ENCODE data around the gene RBM6.
A peak's percentile ranks its signal among the peaks of the same experiment; 100 is the strongest.
"Not testable (repeated sequence)": the region's sequence is repeated elsewhere in the genome, so short reads cannot be mapped to it uniquely, and the experiment has no call there.

RBM6 gene, protein sequence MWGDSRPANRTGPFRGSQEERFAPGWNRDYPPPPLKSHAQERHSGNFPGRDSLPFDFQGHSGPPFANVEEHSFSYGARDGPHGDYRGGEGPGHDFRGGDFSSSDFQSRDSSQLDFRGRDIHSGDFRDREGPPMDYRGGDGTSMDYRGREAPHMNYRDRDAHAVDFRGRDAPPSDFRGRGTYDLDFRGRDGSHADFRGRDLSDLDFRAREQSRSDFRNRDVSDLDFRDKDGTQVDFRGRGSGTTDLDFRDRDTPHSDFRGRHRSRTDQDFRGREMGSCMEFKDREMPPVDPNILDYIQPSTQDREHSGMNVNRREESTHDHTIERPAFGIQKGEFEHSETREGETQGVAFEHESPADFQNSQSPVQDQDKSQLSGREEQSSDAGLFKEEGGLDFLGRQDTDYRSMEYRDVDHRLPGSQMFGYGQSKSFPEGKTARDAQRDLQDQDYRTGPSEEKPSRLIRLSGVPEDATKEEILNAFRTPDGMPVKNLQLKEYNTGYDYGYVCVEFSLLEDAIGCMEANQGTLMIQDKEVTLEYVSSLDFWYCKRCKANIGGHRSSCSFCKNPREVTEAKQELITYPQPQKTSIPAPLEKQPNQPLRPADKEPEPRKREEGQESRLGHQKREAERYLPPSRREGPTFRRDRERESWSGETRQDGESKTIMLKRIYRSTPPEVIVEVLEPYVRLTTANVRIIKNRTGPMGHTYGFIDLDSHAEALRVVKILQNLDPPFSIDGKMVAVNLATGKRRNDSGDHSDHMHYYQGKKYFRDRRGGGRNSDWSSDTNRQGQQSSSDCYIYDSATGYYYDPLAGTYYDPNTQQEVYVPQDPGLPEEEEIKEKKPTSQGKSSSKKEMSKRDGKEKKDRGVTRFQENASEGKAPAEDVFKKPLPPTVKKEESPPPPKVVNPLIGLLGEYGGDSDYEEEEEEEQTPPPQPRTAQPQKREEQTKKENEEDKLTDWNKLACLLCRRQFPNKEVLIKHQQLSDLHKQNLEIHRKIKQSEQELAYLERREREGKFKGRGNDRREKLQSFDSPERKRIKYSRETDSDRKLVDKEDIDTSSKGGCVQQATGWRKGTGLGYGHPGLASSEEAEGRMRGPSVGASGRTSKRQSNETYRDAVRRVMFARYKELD

GRCh38 chr3:49939858-49940666, at the start of gene RBM6:
TSS of gene RBM6 (plus strand) at chr3:49940150. CDS start at chr3:49962642, 22,492 bp downstream.
- DNase-seq (ENCODE audit: insufficient read length, low spot score) (peak; percentile 91), FAIRE-seq (peak; percentile 94)

DNA sequence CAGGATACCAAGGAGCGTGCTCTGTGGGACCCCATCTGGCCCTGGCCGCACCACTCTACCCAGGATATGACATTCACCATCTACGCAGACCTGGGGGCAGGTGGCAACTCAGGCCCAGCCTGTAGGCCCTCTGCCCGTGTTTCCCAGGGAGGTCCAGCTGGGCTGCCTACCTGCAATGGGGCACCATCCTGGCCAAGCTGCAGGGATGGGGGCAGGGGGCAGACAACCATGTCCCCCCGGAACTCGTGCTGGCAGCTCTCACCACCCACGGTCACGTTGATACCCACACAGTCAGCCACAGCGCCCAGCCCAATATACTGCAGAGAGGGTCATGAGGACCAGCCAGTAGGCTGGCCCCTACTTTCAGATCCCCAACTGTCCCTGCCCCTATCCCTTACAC, 44.2 kb upstream of the RBM6 start:
- no peak for FAIRE-seq
- DNase-seq (ENCODE audit: insufficient read length, low spot score): no peak

DNA sequence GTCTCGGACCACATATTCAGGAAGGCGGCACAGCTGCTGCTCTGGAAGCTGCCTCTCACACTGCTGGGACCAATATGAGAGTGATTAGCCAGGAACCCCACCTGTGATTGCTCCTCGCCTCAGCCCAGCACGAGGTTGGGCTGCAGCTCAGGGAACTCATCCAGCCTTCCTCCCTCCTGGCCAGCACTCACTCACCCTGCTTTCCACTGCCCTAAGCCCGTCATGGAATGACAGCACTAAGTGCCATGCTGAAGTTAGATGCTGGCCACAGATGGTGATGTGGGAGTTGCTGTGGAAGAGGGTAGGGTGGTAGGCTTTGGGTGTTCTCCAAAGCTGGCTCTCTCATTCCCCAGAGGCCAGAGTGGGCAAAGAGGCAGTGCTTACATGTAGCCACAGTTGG, 43.6 kb upstream of the RBM6 start:
- DNase-seq (ENCODE audit: insufficient read length, low spot score) (no peak), FAIRE-seq (no peak)

- FAIRE-seq (no peak), DNase-seq (ENCODE audit: insufficient read length, low spot score) (no peak)
These were observed 41.0 kb upstream of the RBM6 start for GRCh38 chr3:49898991-49899390.

DNA sequence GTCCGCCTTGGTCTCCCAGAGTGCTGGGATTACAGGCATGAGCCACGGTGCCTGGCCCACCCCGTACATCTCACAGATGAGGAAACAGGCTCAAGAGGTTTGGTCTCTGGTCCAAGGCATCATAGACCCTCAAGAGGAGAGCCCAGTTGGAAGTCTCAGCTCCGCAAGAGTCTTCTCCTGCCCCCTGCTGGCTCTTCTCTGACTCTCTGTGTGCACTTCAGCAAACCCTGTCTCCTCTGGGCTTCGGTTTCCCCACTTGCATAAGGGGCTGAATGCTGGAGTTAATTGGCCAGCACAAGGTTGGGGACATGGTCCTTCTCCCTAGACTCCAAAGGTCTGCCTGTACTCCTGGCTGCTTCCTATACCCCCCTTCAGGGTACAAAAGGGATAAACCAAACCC, 40.1 kb upstream of the RBM6 start:
- no peak for FAIRE-seq

DNA sequence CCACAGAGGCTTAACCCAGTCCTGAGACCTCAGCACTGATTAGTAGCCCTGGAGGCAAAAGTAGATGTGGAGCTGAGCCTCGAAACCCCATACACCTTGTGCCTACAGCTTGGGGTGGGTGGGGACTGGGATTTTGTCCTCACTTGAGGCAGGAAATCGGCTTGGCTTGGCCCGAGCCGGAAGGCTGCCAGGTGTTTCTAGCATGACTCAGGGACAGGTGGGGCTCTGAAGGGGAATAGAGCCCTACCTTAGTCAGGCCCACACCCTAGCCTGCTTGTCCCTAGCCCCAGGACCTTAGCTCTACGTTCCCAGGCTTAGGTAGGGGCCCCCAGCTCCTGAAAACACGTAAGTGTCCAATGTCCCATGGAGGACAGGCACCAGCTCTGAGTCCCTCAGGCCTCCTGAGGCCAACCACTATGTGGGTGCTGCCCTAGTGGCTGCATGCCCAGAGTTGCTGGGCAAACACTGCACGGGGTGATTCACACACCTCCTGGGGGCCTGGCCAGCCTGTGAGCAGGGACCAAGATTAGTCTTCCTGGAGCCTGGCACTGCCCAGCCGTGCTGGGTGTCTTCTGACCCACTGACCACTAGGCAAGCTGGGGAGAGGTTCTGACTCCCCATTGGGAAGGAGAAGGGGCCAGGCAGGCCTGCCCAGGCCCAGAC, 39.3 kb upstream of the RBM6 start:
- DNase-seq (ENCODE audit: insufficient read length, low spot score) (no peak), FAIRE-seq (no peak)

More for the DNA sequence above, 40.1 kb upstream of the RBM6 start:
- DNase-seq (ENCODE audit: insufficient read length, low spot score): no peak

- no peak for DNase-seq (ENCODE audit: insufficient read length, low spot score)
- no peak for FAIRE-seq
These were observed 38.3 kb upstream of the RBM6 start for GRCh38 chr3:49901366-49902339.

- FAIRE-seq: no peak
- no peak for DNase-seq (ENCODE audit: insufficient read length, low spot score)
These were observed 37.2 kb upstream of the RBM6 start for GRCh38 chr3:49902511-49903345.

- FAIRE-seq (peak; percentile 94), DNase-seq (ENCODE audit: insufficient read length, low spot score) (peak; percentile 96)
These were observed 36.2 kb upstream of the RBM6 start, which contains the start of gene MST1R for GRCh38 chr3:49903451-49904424. TSS of gene MST1R (minus strand) at chr3:49903873. CDS start at chr3:49903609, 264 bp downstream.

DNA sequence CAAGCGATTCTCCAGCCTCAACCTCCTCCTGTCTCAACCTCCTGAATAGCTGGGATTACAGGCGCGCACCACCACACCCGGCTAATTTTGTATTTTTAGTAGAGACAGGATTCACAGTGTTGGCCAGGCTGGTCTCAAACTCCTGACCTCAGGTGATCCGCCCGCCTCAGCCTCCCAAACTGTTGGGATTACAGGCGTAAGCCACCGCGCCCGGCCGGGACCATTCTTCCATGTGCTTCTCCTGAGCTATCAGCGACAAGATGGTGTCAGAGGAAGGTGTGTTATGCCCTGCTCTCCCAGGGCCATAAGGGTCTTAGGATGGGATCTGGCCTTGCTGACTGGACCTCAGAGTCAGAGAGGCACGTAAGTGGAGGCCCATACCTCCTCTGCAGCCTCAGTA, 35.5 kb upstream of the RBM6 start:
- FAIRE-seq: not testable (repeated sequence)

DNA sequence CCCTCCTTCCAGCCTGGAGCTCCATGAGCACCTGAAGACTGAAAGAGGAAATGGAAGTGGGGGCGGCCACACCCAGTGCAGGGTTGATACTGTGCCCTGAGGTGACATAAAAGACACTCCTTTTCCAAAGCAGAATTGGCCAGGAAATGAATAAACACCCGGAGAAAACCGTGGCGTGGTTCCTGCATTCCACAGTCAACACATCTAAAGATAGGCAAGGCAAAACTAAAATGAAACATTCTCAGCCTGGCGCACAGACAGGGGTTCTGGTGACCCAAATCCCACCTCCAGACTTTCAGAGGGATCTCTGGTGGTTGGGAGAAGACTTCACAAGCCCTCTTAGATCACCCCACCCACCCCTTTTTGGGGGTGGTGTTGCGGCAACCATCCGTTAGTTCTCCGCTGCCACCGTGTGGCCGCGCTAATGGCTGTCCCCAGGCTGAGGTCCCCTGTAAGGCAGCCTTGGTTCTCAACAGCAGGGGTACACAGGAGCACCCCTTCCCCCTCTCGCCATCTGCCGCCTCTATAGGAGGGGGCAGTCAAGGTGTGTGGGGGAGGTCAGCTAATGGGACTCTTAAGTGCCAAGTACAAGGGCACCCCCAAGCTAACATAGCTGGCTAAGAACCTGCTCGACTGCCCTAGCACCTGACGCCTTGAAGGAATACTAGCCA, 33.7 kb upstream of the RBM6 start:
- DNase-seq (ENCODE audit: insufficient read length, low spot score): peak; percentile 81
- peak; percentile 92 for FAIRE-seq

More for the DNA sequence above, 35.5 kb upstream of the RBM6 start:
- DNase-seq (ENCODE audit: insufficient read length, low spot score): not testable (repeated sequence)

DNA sequence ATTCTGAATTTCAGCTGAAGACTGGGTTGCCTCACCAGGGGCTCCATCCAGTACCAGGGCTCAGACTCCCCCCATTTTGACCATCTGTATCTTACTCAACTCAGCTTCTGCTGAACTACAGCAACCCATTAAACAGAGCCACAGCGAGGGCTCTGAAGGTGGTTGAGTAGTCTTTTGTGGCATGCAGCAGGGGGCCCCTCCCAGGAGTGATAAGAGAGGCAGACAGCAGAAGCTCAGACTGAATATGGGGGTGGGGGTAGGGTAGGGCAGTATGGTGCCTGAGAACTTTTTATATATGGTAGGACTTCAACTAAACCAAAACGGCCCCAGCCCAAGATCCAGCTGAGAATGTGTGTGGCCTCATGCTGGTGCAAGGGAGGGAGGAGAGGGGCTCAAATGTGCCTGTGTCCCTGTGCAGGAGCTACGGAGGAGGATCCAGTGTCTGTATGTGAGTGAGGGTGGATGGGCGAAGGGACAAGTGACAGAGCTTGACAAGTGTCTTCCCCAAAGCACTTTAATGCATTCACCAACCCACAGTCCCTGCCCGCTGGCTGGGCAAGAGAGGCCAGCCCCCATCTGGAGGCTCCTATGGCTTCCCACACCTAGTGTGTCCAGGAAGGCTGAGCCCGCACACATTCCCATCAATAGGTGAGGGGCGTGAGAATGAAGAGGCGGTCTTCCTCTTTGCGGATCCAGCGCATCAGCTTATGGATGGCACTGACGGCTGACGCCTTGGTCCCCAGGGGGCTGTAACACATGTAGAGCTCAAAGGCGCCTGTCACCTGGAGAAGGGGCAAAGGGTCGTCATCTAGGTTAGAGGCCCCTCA, 31.4 kb upstream of the RBM6 start:
- no peak for FAIRE-seq
- DNase-seq (ENCODE audit: insufficient read length, low spot score): no peak

- FAIRE-seq (no peak), DNase-seq (ENCODE audit: insufficient read length, low spot score) (no peak)
These were observed 29.4 kb upstream of the RBM6 start for GRCh38 chr3:49910409-49911123.

GRCh38 chr3:49911124-49911420, 28.9 kb upstream of the RBM6 start:
- DNase-seq (ENCODE audit: insufficient read length, low spot score) (no peak), FAIRE-seq (no peak)

GRCh38 chr3:49911611-49912010, 28.3 kb upstream of the RBM6 start:
- DNase-seq (ENCODE audit: insufficient read length, low spot score) (no peak), FAIRE-seq (no peak)

All from GM19239 (cell line).